Jurkat, Clone E6-1 (cell line): Measurements from ENCODE around the gene ZNF672.

Source experiments
- DNase-seq: peaks from one replicate; pipeline ENCODE4 v3.0.0-alpha.2; 2011; ENCODE audit warnings: low read depth, low spot score
- H3K4me3 ChIP-seq: 2 replicates; pipeline ENCODE4 v1.5.1; 2011; ENCODE audit warnings: mild to moderate bottlenecking, low read length, control low read depth, moderate library complexity

The ZNF672 gene

GRCh38 chr1:248849637-248850036, 11.6 kb downstream of the ZNF672 start:
- no peak overlapping the region for H3K4me3 ChIP-seq
- DNase-seq, result no peak

- no peak overlapping the region for H3K4me3 ChIP-seq
- no peak for DNase-seq
Measured at GRCh38 chr1:248850124-248850523, 12.1 kb downstream of the ZNF672 start.

GRCh38 chr1:248850536-248851251, 12.7 kb downstream of the ZNF672 start:
- DNase-seq, result no peak
- H3K4me3 ChIP-seq, result no peak overlapping the region

- H3K4me3 ChIP-seq, result no peak overlapping the region
- DNase-seq, result no peak
Measured at GRCh38 chr1:248851390-248851789, 13.4 kb downstream of the ZNF672 start.

- no peak for DNase-seq
- H3K4me3 ChIP-seq, result no peak overlapping the region
Measured at GRCh38 chr1:248852481-248853405, 14.7 kb downstream of the ZNF672 start.

GRCh38 chr1:248853663-248854375, 15.8 kb downstream of the ZNF672 start:
- H3K4me3 ChIP-seq, result no peak overlapping the region
- peak; percentile 79 for DNase-seq

- H3K4me3 ChIP-seq, result no peak overlapping the region
- no peak for DNase-seq
Measured at GRCh38 chr1:248855580-248855979, 17.6 kb downstream of the ZNF672 start.

- no peak overlapping the region for H3K4me3 ChIP-seq
- DNase-seq, result no peak
Measured at GRCh38 chr1:248856176-248856575, 18.2 kb downstream of the ZNF672 start.

- peak overlapping the region; percentile 68 for H3K4me3 ChIP-seq
- DNase-seq, result no peak
Measured at GRCh38 chr1:248857201-248857600, 19.2 kb downstream of the ZNF672 start.

- H3K4me3 ChIP-seq, result peak overlapping the region; percentile 68
- DNase-seq, result no peak
Measured at GRCh38 chr1:248857749-248858095, 19.7 kb downstream of the ZNF672 start.

- H3K4me3 ChIP-seq, result peak overlapping the region; percentile 68
- DNase-seq, result peak; percentile 35
Measured at GRCh38 chr1:248858096-248858890, 20.3 kb downstream of the ZNF672 start.

GRCh38 chr1:248858891-248859889, 21.2 kb downstream of the ZNF672 start, which contains the start of gene ZNF692:
ZNF692 (minus strand) TSS chr1:248859085; CDS start chr1:248858309, 776 bp downstream.
- DNase-seq, result peak; percentile 95
- peak within 1 kb of the TSS; percentile 84 for H3K4me3 ChIP-seq

GRCh38 chr1:248860007-248860406, 22.0 kb downstream of the ZNF672 start:
- H3K4me3 ChIP-seq, result peak overlapping the region; percentile 84; the same call in 1 of the 2 replicates
- no peak for DNase-seq

GRCh38 chr1:248861616-248862015, 23.6 kb downstream of the ZNF672 start:
- H3K4me3 ChIP-seq, result no peak overlapping the region
- no peak for DNase-seq

GRCh38 chr1:248862695-248862997, 24.6 kb downstream of the ZNF672 start:
- peak; percentile 30 for DNase-seq
- peak overlapping the region; percentile 76 for H3K4me3 ChIP-seq

- DNase-seq, result peak; percentile 64
- peak overlapping the region; percentile 76 for H3K4me3 ChIP-seq
Measured at GRCh38 chr1:248862998-248863881, 25.2 kb downstream of the ZNF672 start.

GRCh38 chr1:248871837-248872401, 33.9 kb downstream of the ZNF672 start:
- no peak for DNase-seq
- H3K4me3 ChIP-seq, result no peak overlapping the region
